ENCODE data around the gene ST6GALNAC5.
"Not testable (repeated sequence)": the region's sequence is repeated elsewhere in the genome, so short reads cannot be mapped to it uniquely, and the experiment has no call there.

ST6GALNAC5 gene

DNA sequence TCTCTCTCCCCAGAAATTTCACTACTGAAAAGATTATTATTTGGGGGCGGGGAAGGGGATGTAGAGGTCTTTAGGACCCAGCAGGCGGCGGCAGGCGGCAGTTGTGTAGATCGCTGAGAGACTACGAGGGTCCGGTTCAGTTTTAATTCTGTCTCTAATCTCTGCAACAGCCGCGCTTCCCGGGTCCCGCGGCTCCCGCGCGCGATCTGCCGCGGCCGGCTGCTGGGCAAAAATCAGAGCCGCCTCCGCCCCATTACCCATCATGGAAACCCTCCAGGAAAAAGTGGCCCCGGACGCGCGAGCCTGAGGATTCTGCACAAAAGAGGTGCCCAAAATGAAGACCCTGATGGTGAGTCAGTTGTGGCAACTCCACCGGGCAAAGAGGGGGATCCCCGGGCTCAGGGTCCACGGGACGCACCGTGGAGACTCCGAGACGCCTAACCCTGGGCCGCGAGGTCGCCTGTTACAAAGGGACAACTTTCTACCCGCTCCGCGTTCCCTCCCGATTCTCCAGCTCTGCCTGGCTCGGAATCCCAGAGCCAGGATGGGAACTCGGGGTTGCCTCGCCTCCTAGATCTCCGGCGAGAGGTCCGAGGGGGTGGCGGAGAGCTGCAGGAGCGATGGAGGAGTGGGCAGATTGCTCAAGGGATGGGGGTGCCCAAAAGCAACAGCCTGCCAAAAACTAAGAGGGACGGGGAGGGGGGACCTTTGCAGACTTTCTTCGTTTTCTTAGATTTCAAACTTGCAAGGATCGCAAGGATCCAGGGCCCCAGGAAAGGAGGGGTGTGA is at the start of gene ST6GALNAC5:
ST6GALNAC5 (plus strand) TSS at position 139 of the 789 bp plus-strand sequence.
- DNase-seq, result no peak

DNA sequence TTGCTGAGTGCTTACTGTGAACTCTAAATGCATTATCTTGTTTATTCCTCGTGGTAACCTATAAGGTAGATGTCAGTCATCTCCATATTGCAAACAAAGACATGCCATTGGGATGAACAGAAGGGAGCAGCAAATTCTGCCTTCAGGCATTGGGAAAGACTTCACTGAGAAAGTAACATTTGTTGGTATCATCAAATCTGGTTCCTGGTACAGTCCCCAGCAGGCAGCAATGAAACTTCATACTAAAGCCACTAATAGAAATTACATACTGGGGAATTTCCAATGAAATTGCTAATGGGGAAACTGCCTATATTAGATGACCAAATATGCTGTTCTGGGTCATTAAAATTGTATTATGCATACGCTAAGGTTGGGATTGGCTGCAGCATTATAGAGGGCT is 47.3 kb upstream of the ST6GALNAC5 start:
- DNase-seq, result no peak

DNA sequence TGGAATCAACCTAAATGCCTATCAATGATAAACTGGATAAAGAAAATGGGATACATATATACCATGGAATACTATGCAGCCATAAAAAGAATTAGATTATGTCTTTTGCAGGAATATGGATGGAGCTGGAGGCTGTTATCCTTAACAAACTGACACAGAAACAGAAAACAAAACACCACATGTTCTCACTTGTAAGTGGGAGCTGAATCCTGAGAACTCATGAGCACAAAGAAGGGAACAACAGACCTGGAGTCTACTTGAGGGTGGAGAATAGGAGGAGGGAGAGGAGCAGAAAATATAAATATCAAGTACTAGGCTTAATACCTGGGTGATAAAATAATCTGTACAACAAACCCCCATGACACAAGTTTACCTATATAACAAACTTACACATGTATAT is 44.3 kb upstream of the ST6GALNAC5 start:
- DNase-seq, result not testable (repeated sequence)

DNA sequence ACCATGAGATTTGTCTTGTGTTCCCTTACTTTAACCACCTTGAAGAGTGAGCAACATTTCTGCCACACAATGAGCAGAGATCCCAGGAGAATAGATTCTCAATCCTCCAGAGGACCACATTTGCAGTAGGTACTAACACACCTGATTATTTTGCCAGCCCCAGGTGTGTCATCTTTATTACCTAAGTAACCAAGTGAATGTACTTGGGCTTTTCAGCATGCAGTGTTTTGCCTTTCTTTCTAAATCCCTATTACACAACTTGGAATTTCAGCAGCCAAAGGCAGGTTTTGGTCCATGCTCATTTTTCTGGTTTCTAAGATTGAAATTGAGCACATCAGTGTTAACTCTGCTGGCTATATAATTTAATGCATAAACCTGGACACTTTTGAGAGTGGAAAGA is 43.2 kb upstream of the ST6GALNAC5 start:
- DNase-seq, result no peak

DNA sequence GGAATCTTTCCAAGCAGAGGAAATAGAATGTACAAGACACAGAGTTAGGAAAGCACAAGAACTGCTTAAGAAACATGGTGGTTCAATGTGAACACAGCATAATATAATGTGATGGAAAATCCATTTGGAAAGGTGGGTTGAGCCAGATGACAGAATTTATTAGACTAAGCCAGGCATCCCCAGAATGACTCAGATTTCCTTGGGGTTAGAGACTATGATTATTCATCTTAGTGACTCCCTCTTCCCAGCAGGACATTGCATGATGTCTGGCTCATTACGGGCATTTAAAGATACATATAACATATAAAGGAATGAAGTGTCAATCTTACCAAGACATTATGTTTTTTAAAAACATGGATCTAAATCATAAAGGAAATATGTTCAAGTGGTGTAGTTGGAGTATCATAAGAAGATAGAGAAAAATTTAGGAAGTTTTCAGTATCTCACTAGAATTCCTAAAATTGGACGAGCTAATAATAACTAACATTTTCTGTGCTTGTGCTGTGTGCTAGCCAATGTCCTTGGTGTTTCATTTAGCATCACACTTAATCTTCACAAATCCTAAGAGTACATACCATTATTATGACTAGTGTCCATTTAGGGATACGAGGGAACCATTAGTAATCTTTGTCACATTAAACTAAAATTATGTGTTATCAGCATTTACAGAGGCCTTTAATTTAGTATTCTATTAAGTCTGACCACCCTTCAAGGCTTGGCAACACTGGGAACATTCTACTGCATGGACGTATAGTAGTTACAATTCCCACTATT is 41.0 kb upstream of the ST6GALNAC5 start:
- no peak for DNase-seq

DNA sequence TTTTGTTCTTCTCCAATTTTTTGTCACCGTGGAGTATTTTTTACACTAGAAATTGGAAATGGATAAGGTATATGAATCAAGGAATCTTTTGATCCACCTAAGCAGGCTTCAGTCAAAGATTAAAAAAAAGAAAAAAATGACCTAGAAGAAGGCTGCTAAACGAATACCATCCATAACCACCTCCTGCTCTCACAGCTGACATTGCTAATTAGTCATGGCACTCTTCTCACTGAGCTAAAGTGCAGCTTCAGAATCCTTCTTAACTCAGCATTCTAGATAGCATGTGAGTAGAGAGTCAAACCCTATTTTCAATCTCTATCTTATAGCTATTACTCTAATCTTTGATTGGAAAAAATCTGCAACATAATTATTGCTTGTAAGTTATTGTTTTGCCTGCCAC is 40.2 kb upstream of the ST6GALNAC5 start:
- no peak for DNase-seq

- no peak for DNase-seq
Measured at GRCh38 chr1:76830373-76830772, 36.9 kb upstream of the ST6GALNAC5 start.

DNA sequence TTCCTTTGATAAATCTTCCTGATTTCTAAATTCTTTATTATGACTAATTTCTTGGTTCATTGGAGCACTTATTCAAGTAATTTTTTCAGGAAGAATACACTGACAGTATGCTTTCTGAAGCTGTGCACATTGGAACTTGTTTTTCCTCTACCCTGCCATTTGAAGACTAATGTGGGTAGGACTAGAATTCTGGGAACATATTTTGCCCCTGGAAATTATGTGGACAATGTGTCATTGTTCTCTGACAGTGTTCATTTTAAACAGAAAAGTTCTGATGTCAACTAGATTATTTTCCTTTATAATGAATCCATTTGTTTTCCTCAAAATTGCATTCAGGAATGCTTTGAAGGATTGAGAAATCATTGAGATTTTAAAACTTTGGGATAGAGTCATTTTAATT is 34.8 kb upstream of the ST6GALNAC5 start:
- no peak for DNase-seq

DNA sequence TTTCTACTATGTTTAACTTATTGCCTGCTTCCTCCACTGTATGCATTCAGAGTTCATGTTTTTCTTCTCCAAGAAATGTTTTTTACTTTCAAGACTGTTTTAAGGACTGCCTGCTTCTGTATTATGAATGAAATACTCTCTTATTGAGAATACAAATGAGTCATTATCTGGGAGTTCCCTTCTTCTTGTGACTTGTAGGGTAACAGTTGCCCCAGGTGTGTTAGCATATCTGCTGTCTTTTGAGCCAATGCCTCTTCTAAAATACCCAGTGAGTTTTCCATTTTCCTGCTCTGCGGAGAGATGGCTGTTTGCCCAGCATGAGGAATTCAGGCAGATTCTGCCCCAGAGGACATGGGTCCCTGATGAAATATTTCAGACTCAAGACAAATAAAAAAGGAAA is 34.1 kb upstream of the ST6GALNAC5 start:
- no peak for DNase-seq

- no peak for DNase-seq
Measured at GRCh38 chr1:76833856-76834255, 33.4 kb upstream of the ST6GALNAC5 start.

DNA sequence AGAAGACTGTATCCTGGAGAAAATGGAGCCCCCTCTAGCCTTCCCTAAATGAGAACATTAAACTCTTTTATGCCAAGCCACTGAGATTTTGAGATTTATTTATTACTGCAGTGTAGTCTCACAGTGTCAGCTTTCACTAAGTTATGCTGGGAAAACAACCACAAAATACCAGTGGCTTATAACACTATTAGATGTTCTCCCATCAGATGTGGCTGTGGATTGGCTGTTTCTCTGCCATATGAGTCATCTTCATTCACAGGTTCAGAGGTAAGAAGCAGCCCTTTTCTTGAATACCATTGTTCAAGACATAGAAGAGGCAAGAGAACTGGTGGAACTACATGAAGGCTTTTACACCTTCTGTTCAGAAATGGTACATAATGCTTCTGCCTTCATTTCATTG is 32.1 kb upstream of the ST6GALNAC5 start:
- no peak for DNase-seq

GRCh38 chr1:76840278-76840677 is 27.0 kb upstream of the ST6GALNAC5 start:
- no peak for DNase-seq

DNA sequence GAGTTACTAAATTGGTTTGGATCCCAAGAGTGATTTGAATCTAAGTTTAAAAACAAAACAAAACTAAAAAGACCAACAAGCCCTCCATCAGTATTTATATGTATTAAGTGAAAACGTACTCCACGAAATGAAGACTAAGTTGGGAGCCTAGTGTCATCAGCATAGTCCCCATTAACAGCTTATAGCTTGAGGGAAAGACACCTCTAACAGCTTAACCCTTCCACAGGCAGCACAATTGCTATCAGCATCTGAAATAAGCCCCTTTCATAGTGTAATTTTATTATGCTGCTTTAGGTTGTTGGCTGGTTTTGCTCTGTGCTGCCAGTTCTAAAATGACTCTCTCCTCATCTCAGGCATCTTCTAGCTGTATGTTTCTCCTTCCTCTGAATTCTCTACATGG is 25.8 kb upstream of the ST6GALNAC5 start:
- DNase-seq, result no peak

DNA sequence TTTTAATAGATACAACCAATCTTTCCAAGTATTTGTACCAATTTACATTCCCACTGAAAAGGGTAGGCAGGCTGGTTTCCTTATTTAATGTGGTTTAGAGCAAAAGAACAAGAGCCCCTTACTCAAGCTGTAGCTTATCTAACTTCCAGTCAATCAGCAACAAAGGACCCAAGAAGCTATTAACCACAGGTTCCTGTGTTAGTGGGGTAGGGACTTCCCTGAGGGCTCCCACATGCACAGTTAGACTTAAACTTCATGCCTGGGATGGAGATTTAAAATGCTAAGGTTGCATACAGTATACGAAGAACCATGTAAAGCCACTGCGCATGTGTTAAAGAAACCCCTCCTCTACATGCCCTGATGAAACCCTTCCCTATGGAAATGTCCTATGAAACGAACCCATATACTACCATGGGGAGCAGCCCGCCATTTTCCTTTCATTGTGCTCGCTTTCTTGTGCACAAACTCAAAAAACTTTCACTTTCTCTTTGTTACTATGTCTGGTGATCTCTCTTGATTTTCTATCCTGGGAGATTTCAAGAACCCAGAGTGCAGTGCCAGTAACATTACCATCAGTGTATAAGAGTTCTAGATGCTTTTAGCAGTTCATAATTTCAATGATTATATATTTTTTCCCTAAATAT is 23.3 kb upstream of the ST6GALNAC5 start:
- no peak for DNase-seq

DNA sequence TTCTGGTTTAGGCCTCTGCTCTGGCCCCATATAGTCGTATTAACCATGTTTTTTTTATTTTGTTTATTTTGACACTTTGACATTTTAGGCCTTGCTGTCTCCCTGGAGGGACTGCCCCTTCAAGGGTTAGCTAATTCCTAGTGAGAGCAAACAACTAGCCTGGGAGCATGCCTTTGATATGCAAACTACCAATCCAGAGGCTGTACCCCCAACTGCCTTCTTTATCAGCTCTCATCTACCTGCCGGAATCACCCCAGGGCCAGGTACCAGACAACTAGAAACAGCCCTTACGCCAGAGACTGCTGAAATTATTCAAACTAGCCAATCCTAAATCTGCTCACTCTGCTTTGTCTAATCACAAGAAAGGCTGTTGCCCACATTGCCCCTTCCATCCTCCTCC is 13.0 kb upstream of the ST6GALNAC5 start:
- DNase-seq, result no peak

DNA sequence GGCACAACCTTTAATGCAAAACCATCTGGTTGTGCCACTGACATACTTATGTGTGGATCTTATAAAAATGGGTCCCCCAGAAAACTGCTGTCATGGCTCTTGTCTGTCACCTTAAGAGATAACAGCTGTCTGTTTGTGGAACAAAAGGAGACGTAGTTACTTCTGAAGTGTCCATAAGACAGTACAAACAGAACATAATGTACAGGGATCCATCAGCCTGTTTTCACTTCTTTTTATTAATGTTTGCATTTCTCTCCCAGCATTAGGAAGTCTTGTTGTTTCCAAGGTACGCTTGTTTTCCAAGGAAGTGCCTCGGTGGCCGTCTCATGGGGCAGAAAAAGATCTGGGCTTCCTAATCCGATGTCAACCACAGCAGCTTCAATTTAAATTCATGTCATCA is 11.2 kb upstream of the ST6GALNAC5 start:
- DNase-seq, result no peak

DNA sequence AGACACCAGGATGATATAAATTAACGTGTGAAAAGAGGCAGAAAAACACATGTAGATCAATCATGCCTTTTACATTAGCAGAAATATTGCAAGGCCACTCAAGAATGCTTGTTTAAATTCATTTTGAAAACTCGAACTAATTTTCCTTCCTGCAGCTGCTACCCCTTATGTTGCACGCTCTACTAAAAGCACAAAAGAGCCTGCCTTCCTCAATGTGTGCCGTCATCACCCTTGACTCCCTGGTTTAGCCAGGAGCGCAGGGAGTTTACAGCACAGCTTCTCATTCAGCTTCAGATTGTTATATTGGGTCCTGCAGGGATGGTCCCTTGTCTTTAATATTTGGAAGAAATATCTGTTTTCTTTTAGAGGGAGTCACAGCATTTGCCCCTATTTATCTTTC is 10.1 kb upstream of the ST6GALNAC5 start:
- DNase-seq, result no peak

- no peak for DNase-seq
Measured at GRCh38 chr1:76857973-76858372, 9.3 kb upstream of the ST6GALNAC5 start.

DNA sequence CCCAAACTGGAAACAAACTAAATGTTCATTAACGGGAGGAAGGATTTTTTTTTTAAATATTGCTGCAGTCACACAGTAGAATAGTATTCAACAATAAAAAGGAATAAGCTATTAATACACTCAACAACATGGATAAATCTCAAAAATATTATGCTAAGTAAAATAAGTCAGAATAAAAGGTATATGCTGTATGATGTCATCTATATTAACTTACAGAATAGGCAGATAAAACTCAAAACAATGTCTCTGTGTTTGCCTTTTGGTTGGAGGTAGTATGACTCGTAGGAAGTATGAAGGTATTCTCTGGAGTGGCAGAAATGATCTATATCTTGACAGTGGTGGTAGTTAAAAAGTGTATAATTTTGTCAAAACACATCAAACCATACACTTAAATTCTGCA is 6.1 kb upstream of the ST6GALNAC5 start:
- no peak for DNase-seq

DNA sequence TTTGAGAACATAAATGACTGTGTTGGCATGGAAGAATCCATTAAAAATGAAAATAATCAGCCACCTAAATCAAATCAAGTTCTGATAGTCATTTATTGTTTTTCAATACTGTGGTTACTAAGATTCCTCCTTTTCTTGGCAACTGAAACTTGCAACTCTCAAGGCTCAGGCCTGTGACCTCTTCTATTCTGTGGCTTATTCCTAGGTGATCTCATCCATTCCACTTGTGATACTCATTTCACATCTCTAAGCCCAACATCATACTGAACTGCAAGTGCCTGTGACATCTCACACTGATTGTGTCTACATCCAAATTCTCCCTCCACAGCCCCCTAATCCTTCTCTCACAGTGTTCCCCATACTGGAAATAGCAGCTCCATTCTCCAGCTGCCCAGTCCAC is 4.8 kb upstream of the ST6GALNAC5 start:
- DNase-seq, result no peak

- DNase-seq, result no peak
Measured at GRCh38 chr1:76864383-76864782, 2.9 kb upstream of the ST6GALNAC5 start.

DNA sequence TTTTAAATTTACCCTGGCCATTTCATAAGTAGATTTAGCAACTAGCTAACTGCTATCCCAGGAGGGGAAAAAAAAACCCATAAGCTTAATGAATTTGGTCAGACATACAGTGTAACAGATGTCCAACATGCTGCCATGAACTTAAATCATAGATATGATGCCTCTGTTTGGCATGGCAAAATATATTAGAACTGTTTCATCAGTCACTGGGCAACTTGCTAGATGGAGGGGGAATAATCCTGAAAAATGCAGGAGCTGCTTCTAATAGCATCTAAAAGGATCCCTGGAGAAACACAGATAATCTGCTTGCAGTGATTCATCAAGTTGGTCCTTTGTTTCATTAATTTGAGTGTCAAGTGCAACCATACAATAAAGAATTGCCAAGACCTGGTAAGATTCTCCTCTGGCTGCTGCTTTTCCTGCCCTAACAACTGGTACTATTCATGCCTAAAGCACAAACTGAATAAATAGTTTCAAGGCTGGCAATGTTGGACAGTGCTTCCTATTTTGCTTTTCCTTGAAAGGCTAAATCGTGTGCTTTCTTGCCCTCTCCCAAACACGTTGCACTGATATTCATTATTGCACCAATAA is 1.5 kb upstream of the ST6GALNAC5 start:
- no peak for DNase-seq

- DNase-seq, result no peak
Measured at GRCh38 chr1:76866566-76866965, 714 bp upstream of the ST6GALNAC5 start.
